ENCODE results near the gene SLC25A29.

DNA sequence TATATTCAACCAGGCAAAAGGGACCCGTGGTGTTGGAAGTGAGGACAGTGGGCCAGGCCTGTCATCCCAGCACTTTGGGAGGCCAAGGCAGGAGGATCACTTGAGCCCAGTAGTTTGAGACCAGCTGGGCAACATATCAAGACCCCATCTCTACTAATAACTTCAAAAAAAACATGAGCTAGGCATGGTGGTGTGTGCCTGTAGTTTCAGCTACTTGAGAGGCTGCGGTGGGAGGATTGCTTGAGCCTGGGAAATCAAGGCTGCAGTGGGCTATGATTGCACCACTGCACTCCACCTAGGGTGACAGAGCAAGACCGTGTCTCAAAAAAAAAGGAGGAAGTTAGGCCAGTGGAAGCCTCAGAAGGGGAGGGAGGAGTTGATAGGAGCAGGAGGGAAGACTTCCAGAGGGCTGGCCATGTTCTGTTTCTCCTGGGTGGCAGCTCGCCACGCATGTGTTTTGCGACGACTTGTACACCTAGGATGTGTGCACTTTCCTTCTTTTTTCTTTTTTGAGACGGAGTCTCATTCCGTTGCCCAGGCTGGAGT lies 10.1 kb downstream of the SLC25A29 start:
- TF ChIP-seq, protein P1, sequence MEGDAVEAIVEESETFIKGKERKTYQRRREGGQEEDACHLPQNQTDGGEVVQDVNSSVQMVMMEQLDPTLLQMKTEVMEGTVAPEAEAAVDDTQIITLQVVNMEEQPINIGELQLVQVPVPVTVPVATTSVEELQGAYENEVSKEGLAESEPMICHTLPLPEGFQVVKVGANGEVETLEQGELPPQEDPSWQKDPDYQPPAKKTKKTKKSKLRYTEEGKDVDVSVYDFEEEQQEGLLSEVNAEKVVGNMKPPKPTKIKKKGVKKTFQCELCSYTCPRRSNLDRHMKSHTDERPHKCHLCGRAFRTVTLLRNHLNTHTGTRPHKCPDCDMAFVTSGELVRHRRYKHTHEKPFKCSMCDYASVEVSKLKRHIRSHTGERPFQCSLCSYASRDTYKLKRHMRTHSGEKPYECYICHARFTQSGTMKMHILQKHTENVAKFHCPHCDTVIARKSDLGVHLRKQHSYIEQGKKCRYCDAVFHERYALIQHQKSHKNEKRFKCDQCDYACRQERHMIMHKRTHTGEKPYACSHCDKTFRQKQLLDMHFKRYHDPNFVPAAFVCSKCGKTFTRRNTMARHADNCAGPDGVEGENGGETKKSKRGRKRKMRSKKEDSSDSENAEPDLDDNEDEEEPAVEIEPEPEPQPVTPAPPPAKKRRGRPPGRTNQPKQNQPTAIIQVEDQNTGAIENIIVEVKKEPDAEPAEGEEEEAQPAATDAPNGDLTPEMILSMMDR (conservative IDR thresholded peaks at IDR 0.05 in 1 of 2, IDR thresholded peaks at IDR 0.05 in 1 of 2; ENCODE audit: extremely low read depth in 1 of 2, insufficient read depth in 1 of 2, low read depth in 1 of 2, low read length in 2 of 2): no peak
- no peak for TF ChIP-seq EZH2 (IDR thresholded peaks at IDR 0.05; ENCODE audit: borderline replicate concordance, low read length)
